Middle frontal gyrus (tissue), 1 donor: Measurements from ENCODE around the gene ANKMY1.

Experiments
- DNase-seq: peaks from one replicate; pipeline ENCODE4 v3.0.0-alpha.2; 2015; ENCODE audit warnings: low spot score; ENCODE audit errors: extremely low spot score

The ANKMY1 gene

GRCh38 chr2:240450532-240451107 is 107.2 kb downstream of the ANKMY1 start:
- DNase-seq: no peak

GRCh38 chr2:240449764-240450531 is 107.8 kb downstream of the ANKMY1 start:
- no peak for DNase-seq

GRCh38 chr2:240448387-240449274 is 109.2 kb downstream of the ANKMY1 start:
- no peak for DNase-seq

- DNase-seq: no peak
These were observed 109.9 kb downstream of the ANKMY1 start for GRCh38 chr2:240447934-240448333.

GRCh38 chr2:240447331-240447730 is 110.5 kb downstream of the ANKMY1 start:
- DNase-seq: no peak

- DNase-seq: no peak
These were observed 111.1 kb downstream of the ANKMY1 start for GRCh38 chr2:240446664-240447175.

GRCh38 chr2:240445961-240446663 is 111.7 kb downstream of the ANKMY1 start:
- DNase-seq: no peak

- DNase-seq: no peak
These were observed 113.3 kb downstream of the ANKMY1 start for GRCh38 chr2:240444464-240444863.

GRCh38 chr2:240443891-240444301 is 113.9 kb downstream of the ANKMY1 start:
- DNase-seq: no peak

GRCh38 chr2:240442891-240443715 is 114.7 kb downstream of the ANKMY1 start:
- DNase-seq: no peak

- DNase-seq: no peak
These were observed 115.8 kb downstream of the ANKMY1 start for GRCh38 chr2:240441993-240442411.

- DNase-seq: no peak
These were observed 116.3 kb downstream of the ANKMY1 start for GRCh38 chr2:240441326-240441992.

- no peak for DNase-seq
These were observed 117.0 kb downstream of the ANKMY1 start for GRCh38 chr2:240440704-240441320.

GRCh38 chr2:240440251-240440650 is 117.5 kb downstream of the ANKMY1 start:
- no peak for DNase-seq

- DNase-seq: no peak
These were observed 118.1 kb downstream of the ANKMY1 start for GRCh38 chr2:240439698-240440151.

- DNase-seq: no peak
These were observed 118.7 kb downstream of the ANKMY1 start for GRCh38 chr2:240438810-240439697.

- DNase-seq: peak; percentile 72
These were observed 119.7 kb downstream of the ANKMY1 start for GRCh38 chr2:240437861-240438809.
